ENCODE measurements around the gene CCDC28A. TPM values are rescaled to one million over a fixed set of nuclear protein-coding genes. Genes with fewer than 3 reads are reported as not detected.

Gene CCDC28A
- total and polyA plus RNA-seq, 2 of the 4 experiments (the other 2 are of a cell fraction) = 6.8 to 8.0 TPM

- no peaks in the 10 kb centered on the region for H3K9me3 ChIP-seq (ENCODE audit: control insufficient read depth, insufficient read depth, low read length)
- intact Hi-C loops (cut with micrococcal nuclease) = no loop called here
- no peaks in the 10 kb centered on the region for H3K79me1 ChIP-seq (ENCODE audit: low read depth in 1 of 2, low read length in 2 of 2)
- H3K9ac ChIP-seq (ENCODE audit: low read depth, low read length) = no peak overlapping the region
- H3K4me2 ChIP-seq (ENCODE audit: low read depth, low read length) = no peak overlapping the region
- H3K9me1 ChIP-seq (ENCODE audit: insufficient read depth, low read length) = no peaks in the 10 kb centered on the region
- DNase-seq (no peak), ATAC-seq (ENCODE audit: low read depth) (no peak)
- H2AK5ac ChIP-seq (ENCODE audit: low read depth, low read length) = no peak overlapping the region
- no peak overlapping the region for H4K91ac ChIP-seq (ENCODE audit: insufficient read depth, low read depth, low read length)
- H3K18ac ChIP-seq (ENCODE audit: low read depth, low read length) = no peak overlapping the region
- H2AFZ ChIP-seq (replicated peaks; ENCODE audit: low read length, poor library complexity) = no peak overlapping the region
- H2BK120ac ChIP-seq (ENCODE audit: low read depth, low read length) = no peak overlapping the region
- no peak overlapping the region for H3K23ac ChIP-seq (ENCODE audit: low read depth, low read length)
- H3K4me3 ChIP-seq (ENCODE audit: insufficient read depth, low read depth, low read length) = no peak overlapping the region
- no peak overlapping the region for H3K56ac ChIP-seq (ENCODE audit: extremely low read depth, insufficient read depth, low read length)
- dilution Hi-C loops (cut with HindIII; ENCODE audit: low sequenced_read_pairs, unreplicated experiment) = no loop called here
- ChIA-PET CTCF (no interaction called here), POLR2A (ENCODE audit: unreplicated experiment) (no interaction called here)
- H3K36me3 ChIP-seq (ENCODE audit: control insufficient read depth, insufficient read depth, low read length) = no peaks in the 10 kb centered on the region
- H2AK9ac ChIP-seq (replicated peaks; ENCODE audit: low read depth, low read length, poor library complexity) = no peak overlapping the region
- no peaks in the 10 kb centered on the region for H3K4me1 ChIP-seq (ENCODE audit: control insufficient read depth, insufficient read depth, low read length)
- in situ Hi-C loops (cut with MboI; ENCODE audit: low sequenced_read_pairs) = no loop called here
- H2BK20ac ChIP-seq (ENCODE audit: low read depth, low read length) = no peak overlapping the region
- H4K20me1 ChIP-seq (ENCODE audit: insufficient read depth, low read length) = no peaks in the 10 kb centered on the region
- H3K27ac ChIP-seq (ENCODE audit: insufficient read depth, low read length) = no peak overlapping the region
- 100% methylated on average over 1 of the region's 3 CpGs; no CpG with 5 or more reads in 1 of the 2 experiments for WGBS, 2 experiments (ENCODE audit: extremely low coverage in 2 of 2, insufficient read length in 1 of 2)
- peaks cover 2% of the 10 kb centered on the region for H3K27me3 ChIP-seq (ENCODE audit: control insufficient read depth, insufficient read depth, low read length)
- H3K4ac ChIP-seq (ENCODE audit: low read depth, low read length) = no peak overlapping the region
- H2BK15ac ChIP-seq (ENCODE audit: low read depth, low read length) = no peak overlapping the region
- no peak overlapping the region for H2BK5ac ChIP-seq (ENCODE audit: low read depth, low read length, poor library complexity, severe bottlenecking)
- TF ChIP-seq ELK1 (IDR thresholded peaks at IDR 0.05; ENCODE audit: borderline replicate concordance, low read depth, low read length) (no peak), USF2 (IDR thresholded peaks at IDR 0.05; ENCODE audit: low read depth, low read length) (no peak), RFX5 (IDR thresholded peaks at IDR 0.05; ENCODE audit: low read depth, low read length) (no peak), CEBPB (IDR thresholded peaks at IDR 0.05; ENCODE audit: low read depth, low read length) (no peak), FOS (IDR thresholded peaks at IDR 0.05; ENCODE audit: low read depth, low read length) (no peak), SMC3 (IDR thresholded peaks at IDR 0.05; ENCODE audit: low read depth, low read length) (no peak), RCOR1 (IDR thresholded peaks at IDR 0.05; ENCODE audit: insufficient replicate concordance, low read length) (no peak), NFE2L2 (IDR thresholded peaks at IDR 0.05; ENCODE audit: low read depth, low read length) (no peak), MXI1 (IDR thresholded peaks at IDR 0.05; ENCODE audit: borderline replicate concordance, low read depth, low read length) (no peak), RAD21 (IDR thresholded peaks at IDR 0.05; ENCODE audit: low read length) (no peak), BHLHE40 (IDR thresholded peaks at IDR 0.05; ENCODE audit: low read depth, low read length) (no peak), CTCF (conservative IDR thresholded peaks at IDR 0.05; ENCODE audit: low read depth, low read length) (no peak), MAFK (IDR thresholded peaks at IDR 0.05; ENCODE audit: low read depth, low read length) (no peak), CHD1 (IDR thresholded peaks at IDR 0.05; ENCODE audit: low read depth, low read length) (no peak), POLR2A (IDR thresholded peaks at IDR 0.05; ENCODE audit: low read depth, low read length) (no peak), MAZ (IDR thresholded peaks at IDR 0.05; ENCODE audit: borderline replicate concordance, low read depth, low read length) (no peak)
- H4K8ac ChIP-seq (ENCODE audit: low read depth in 2 of 2, low read length in 2 of 2) = no peak overlapping the region
- H4K5ac ChIP-seq (ENCODE audit: low read depth, low read length) = no peak overlapping the region
- no peak overlapping the region for H3K14ac ChIP-seq (replicated peaks; ENCODE audit: low read depth, low read length)
- BruUV-seq (replicated peaks) = no TSS peak
Observed at GRCh38 chr6:138809677-138810076, 36.1 kb downstream of the CCDC28A start.
